ENCODE data around the gene CD55. TPM values are rescaled to one million over a fixed set of nuclear protein-coding genes. Genes with fewer than 3 reads are reported as not detected.
A peak's percentile ranks its signal among the peaks of the same experiment; 100 is the strongest.

CD55 gene
- total RNA-seq, 3 donors from 2014 or later (not counting 1 experiment from before 2014, with no cell fraction given): 80.7 to 138 (median 113) TPM

GRCh38 chr1:207349979-207350378, 28.5 kb downstream of the CD55 start:
- Histone ChIP-seq H3K9me3 (ENCODE audit: control insufficient read depth, insufficient read depth, low read length) (no peaks in the 10 kb centered on the region), H3K36me3 (ENCODE audit: control insufficient read depth, insufficient read depth, low read length) (peaks cover 27% of the 10 kb centered on the region), H3K4me3 (ENCODE audit: low read length) (no peak overlapping the region), H3K27me3 (ENCODE audit: control insufficient read depth, insufficient read depth, low read length) (no peaks in the 10 kb centered on the region), H3K27ac (ENCODE audit: low read length) (no peak overlapping the region), H3K4me1 (ENCODE audit: control insufficient read depth, insufficient read depth, low read length) (peaks cover 19% of the 10 kb centered on the region)
- Mint-ChIP-seq H3K4me3 (no peak overlapping the region), H3K27ac (no peak overlapping the region), H3K9me3 (peaks cover 0 to 3% of the 10 kb centered on the region in 2 donors), H3K27me3 (ENCODE audit: low read depth in 2 of 2) (no peaks in the 10 kb centered on the region), H3K4me1 (peaks cover 42 to 49% of the 10 kb centered on the region in 2 donors), H3K36me3 (peaks cover 24% of the 10 kb centered on the region)
- WGBS (ENCODE audit: insufficient coverage): 100% methylated on average over 2 of the region's 2 CpGs
- intact Hi-C loops (cut with micrococcal nuclease): no loop called here
- DNase-seq (no peak), ATAC-seq (no peak)
- no peak for TF ChIP-seq CTCF (IDR thresholded peaks at IDR 0.05)

- no peak overlapping the region for H3K4me3 Mint-ChIP-seq
- no peak for DNase-seq
- intact Hi-C loops (cut with micrococcal nuclease): no loop called here
Observed at GRCh38 chr1:207352554-207352953, 31.1 kb downstream of the CD55 start.

GRCh38 chr1:207355060-207355459, 33.6 kb downstream of the CD55 start:
- WGBS (ENCODE audit: insufficient coverage): 57% methylated on average over 1 of the region's 1 CpG
- Histone ChIP-seq H3K36me3 (ENCODE audit: control insufficient read depth, insufficient read depth, low read length) (peaks cover 6% of the 10 kb centered on the region), H3K27me3 (ENCODE audit: control insufficient read depth, insufficient read depth, low read length) (no peaks in the 10 kb centered on the region), H3K9me3 (ENCODE audit: control insufficient read depth, insufficient read depth, low read length) (no peaks in the 10 kb centered on the region), H3K4me3 (ENCODE audit: low read length) (no peak overlapping the region), H3K27ac (ENCODE audit: low read length) (no peak overlapping the region), H3K4me1 (ENCODE audit: control insufficient read depth, insufficient read depth, low read length) (no peaks in the 10 kb centered on the region)
- H3K36me3 Mint-ChIP-seq: peaks cover 19% of the 10 kb centered on the region
- H3K4me1 Mint-ChIP-seq: peaks cover 14 to 18% of the 10 kb centered on the region in 2 donors
- H3K27me3 Mint-ChIP-seq (ENCODE audit: low read depth in 2 of 2): no peaks in the 10 kb centered on the region
- peak overlapping the region in 1 of 2 donors; percentile 45 for H3K27ac Mint-ChIP-seq
- no peak for DNase-seq
- no peak for ATAC-seq
- H3K9me3 Mint-ChIP-seq: no peaks in the 10 kb centered on the region
- intact Hi-C loops (cut with micrococcal nuclease): no loop called here
- no peak for TF ChIP-seq CTCF (IDR thresholded peaks at IDR 0.05)
- H3K4me3 Mint-ChIP-seq: no peak overlapping the region

More at GRCh38 chr1:207352554-207352953, 31.1 kb downstream of the CD55 start:
- Mint-ChIP-seq H3K36me3 (peaks cover 24% of the 10 kb centered on the region), H3K27ac (no peak overlapping the region), H3K4me1 (peaks cover 25 to 26% of the 10 kb centered on the region in 2 donors), H3K27me3 (ENCODE audit: low read depth in 2 of 2) (no peaks in the 10 kb centered on the region), H3K9me3 (peaks cover 0 to 3% of the 10 kb centered on the region in 2 donors)
- no peak for TF ChIP-seq CTCF (IDR thresholded peaks at IDR 0.05)
- Histone ChIP-seq H3K4me1 (ENCODE audit: control insufficient read depth, insufficient read depth, low read length) (no peaks in the 10 kb centered on the region), H3K9me3 (ENCODE audit: control insufficient read depth, insufficient read depth, low read length) (no peaks in the 10 kb centered on the region), H3K27ac (ENCODE audit: low read length) (no peak overlapping the region), H3K36me3 (ENCODE audit: control insufficient read depth, insufficient read depth, low read length) (peaks cover 17% of the 10 kb centered on the region), H3K27me3 (ENCODE audit: control insufficient read depth, insufficient read depth, low read length) (no peaks in the 10 kb centered on the region), H3K4me3 (ENCODE audit: low read length) (no peak overlapping the region)
- no peak for ATAC-seq
